HepG2 (cell line): ENCODE data around the gene CDCA5. TPM values are rescaled to one million over a fixed set of nuclear protein-coding genes. Genes with fewer than 3 reads are reported as not detected.

ENCODE experiments used
- DPF2 ChIP-seq: sonication (generic); formaldehyde crosslinking; IDR thresholded peaks from 2 replicates; pipeline ENCODE4 v1.4.0; 2020; ENCODE audit warnings: mild to moderate bottlenecking, low read depth, missing genetic modification reagents, borderline replicate concordance
- ESRRA ChIP-seq: sonication (generic); formaldehyde crosslinking; IDR thresholded peaks from 2 replicates; pipeline ENCODE4 v1.5.1; 2020; ENCODE audit warnings: mild to moderate bottlenecking, low read depth, missing genetic modification reagents
- ETS1 ChIP-seq: sonication (generic); formaldehyde crosslinking; IDR thresholded peaks from 2 replicates; pipeline ENCODE4 v1.4.0; 2020; ENCODE audit warnings: missing genetic modification reagents
- ETV5 ChIP-seq: IDR thresholded peaks from 2 replicates; pipeline ENCODE4 v1.6.1; 2018; ENCODE audit warnings: missing biosample characterization, missing genetic modification reagents, inconsistent platforms, borderline replicate concordance
- EZH2 ChIP-seq: conservative IDR thresholded peaks from 2 replicates; pipeline ENCODE4 v1.6.1; 2012; ENCODE audit warnings: mild to moderate bottlenecking, low read depth, low read length, moderate library complexity
- GFI1 ChIP-seq: sonication (generic); formaldehyde crosslinking; IDR thresholded peaks from 2 replicates; pipeline ENCODE4 v1.5.0; 2020; ENCODE audit warnings: missing genetic modification reagents, mild to moderate bottlenecking, borderline replicate concordance
- NFE2 ChIP-seq: sonication (generic); formaldehyde crosslinking; IDR thresholded peaks from 2 replicates; pipeline ENCODE4 v1.4.0; 2020; ENCODE audit warnings: missing genetic modification reagents
- NR2F1 ChIP-seq, 2 experiments: fragments of 450-650 bp in 1 of 2; formaldehyde crosslinking in 1 of 2; IDR thresholded peaks; 2 replicates each; pipeline versions ENCODE4 v1.5.0 to v1.6.1; 2016 to 2020; ENCODE audit warnings: mild to moderate bottlenecking in 1 of 2, missing compliant biosample characterization in 1 of 2, missing genetic modification reagents in 1 of 2, moderate library complexity in 1 of 2
- PBX3 ChIP-seq: sonication (generic); formaldehyde crosslinking; IDR thresholded peaks from 2 replicates; pipeline ENCODE4 v1.8.1; 2023; ENCODE audit warnings: missing genetic modification reagents, inconsistent platforms, borderline replicate concordance
- SOX6 ChIP-seq, 2 experiments: fragments of 450-650 bp in 1 of 2; sonication (generic) in 1 of 2; formaldehyde crosslinking in 1 of 2; IDR thresholded peaks; 2 replicates each; pipeline versions ENCODE4 v1.4.0 to v1.6.1; 2017 to 2020; ENCODE audit warnings: antibody characterized with exemption in 1 of 2, mild to moderate bottlenecking in 1 of 2, missing genetic modification reagents in 1 of 2
- TARDBP ChIP-seq: sonication (generic); formaldehyde crosslinking; IDR thresholded peaks from 2 replicates; pipeline ENCODE4 v1.8.0; 2022; ENCODE audit warnings: mild to moderate bottlenecking, missing genetic modification reagents
- ZNF124 ChIP-seq: sonication (generic); formaldehyde crosslinking; IDR thresholded peaks from 2 replicates; pipeline ENCODE4 v1.4.0; 2020; ENCODE audit warnings: missing genetic modification reagents
- ZNF503 ChIP-seq: sonication (generic); formaldehyde crosslinking; IDR thresholded peaks from 2 replicates; pipeline ENCODE4 v1.4.0; 2020; ENCODE audit warnings: missing genetic modification reagents
- ZNF564 ChIP-seq: sonication (generic); formaldehyde crosslinking; IDR thresholded peaks from 2 replicates; pipeline ENCODE4 v1.8.1; 2023; ENCODE audit warnings: mild to moderate bottlenecking, missing genetic modification reagents
- polyA plus RNA-seq, 8 experiments: library from polyadenylated mRNA; depleted of rRNA in 3 of 8; stranded (reverse) in 7 of 8; unstranded in 1 of 8; fragments of >200 nt; fragmentation: Illumina TruSeq in 4 of 8; extraction: Trizol in 4 of 8; gene quantifications; 2 replicates each; pipeline versions ENCODE4 v1.2.1 to v1.2.3, GENCODE V29; 2011 to 2016; ENCODE audit warnings: low read depth in 4 of 8, missing spikeins in 1 of 8, mixed read lengths in 1 of 8; ENCODE audit not compliant: insufficient read depth in 1 of 8
- total RNA-seq, 5 experiments: library from RNA; depleted of rRNA; stranded (reverse); fragments of >200 nt; fragmentation: Illumina TruSeq; extraction: Trizol; gene quantifications; 2 replicates each; pipeline ENCODE4 v1.2.3, GENCODE V29; 2016; ENCODE audit warnings: low read depth in 1 of 5
- TF ChIP-seq, protein P1 (sequence below): sonication (generic); formaldehyde crosslinking; IDR thresholded peaks from 2 replicates; pipeline ENCODE4 v1.8.0; 2022; ENCODE audit warnings: mild to moderate bottlenecking, missing genetic modification reagents, moderate library complexity
- TF ChIP-seq, protein P2 (sequence below): IDR thresholded peaks from 2 replicates; pipeline ENCODE4 v1.6.1; 2016; ENCODE audit warnings: missing compliant biosample characterization, missing genetic modification reagents, borderline replicate concordance
- TF ChIP-seq, protein P3 (sequence below): sonication (generic); formaldehyde crosslinking; IDR thresholded peaks from 2 replicates; pipeline ENCODE4 v1.4.0; 2020; ENCODE audit warnings: mild to moderate bottlenecking, low read depth, missing genetic modification reagents

The CDCA5 gene
- total and polyA plus RNA-seq, 2 of the 13 experiments (the other 11 are each of a cell fraction or from before 2014, with no cell fraction given): 13.5 to 50.6 TPM

DNA sequence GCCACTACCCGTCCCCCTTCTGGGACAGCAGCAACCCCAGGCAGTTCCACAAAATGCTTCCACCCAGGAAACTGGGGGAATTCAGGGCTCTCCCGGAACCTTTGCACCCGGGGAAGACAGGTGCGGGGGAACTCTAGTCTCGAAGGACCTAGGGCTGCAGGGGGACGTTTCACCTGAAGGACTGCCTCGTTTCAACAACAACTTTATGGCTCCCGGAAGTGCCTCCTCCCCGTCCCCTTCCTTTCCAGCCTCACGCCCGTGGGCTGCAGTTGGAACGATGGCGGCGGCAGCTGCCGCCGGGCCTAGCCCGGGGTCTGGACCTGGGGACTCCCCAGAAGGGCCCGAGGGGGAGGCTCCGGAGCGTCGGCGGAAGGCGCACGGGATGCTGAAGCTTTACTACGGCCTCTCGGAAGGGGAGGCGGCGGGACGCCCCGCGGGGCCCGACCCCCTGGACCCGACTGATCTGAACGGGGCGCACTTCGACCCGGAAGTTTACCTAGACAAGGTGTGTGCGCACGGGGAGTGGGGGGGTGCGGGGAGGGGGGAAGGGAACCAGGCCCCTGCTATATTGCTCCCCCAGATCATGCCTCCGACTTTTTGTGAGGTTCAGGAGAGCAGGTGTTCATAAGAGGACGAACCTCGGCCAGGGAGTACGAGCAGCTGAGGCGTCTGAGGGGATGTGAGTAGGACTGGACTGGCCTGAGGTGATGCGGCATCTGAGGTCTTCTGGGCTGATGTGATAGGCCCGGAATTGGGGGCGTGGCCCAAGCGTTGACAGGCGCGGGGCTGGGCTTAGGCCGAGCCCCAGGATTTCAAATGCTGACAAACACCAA is 12.3 kb upstream of the CDCA5 start, which contains the start of gene VPS51 (continued):
- TF ChIP-seq ZNF503 (CRISPR knock-in tag) (peak; percentile 65), ZNF124 (CRISPR knock-in tag) (peak; percentile 83; the same call in 1 of the 2 replicates), DPF2 (CRISPR knock-in tag) (no peak), EZH2 (no peak), ETS1 (CRISPR knock-in tag) (no peak), ZNF564 (CRISPR knock-in tag) (0 out of 2 replicates have a peak, but pooled peaks have one; percentile 50), TARDBP (CRISPR knock-in tag) (peak; percentile 94), GFI1 (CRISPR knock-in tag) (peak; percentile 65), PBX3 (CRISPR knock-in tag) (no peak), ESRRA (CRISPR knock-in tag) (peak; percentile 81), NR2F1 (CRISPR knock-in tag; IDR thresholded peaks at IDR 0.05) (peak in 1 of 2 experiments; percentile 45; a peak in 1 of 4 replicates), SOX6 (IDR thresholded peaks at IDR 0.05) (no peak), SOX6 (CRISPR knock-in tag; IDR thresholded peaks at IDR 0.05) (peak; percentile 50; the same call in 1 of the 2 replicates), NFE2 (CRISPR knock-in tag) (no peak), ETV5 (CRISPR knock-in tag) (peak; percentile 87)
- TF ChIP-seq, protein P1, sequence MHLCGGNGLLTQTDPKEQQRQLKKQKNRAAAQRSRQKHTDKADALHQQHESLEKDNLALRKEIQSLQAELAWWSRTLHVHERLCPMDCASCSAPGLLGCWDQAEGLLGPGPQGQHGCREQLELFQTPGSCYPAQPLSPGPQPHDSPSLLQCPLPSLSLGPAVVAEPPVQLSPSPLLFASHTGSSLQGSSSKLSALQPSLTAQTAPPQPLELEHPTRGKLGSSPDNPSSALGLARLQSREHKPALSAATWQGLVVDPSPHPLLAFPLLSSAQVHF (CRISPR knock-in tag): no peak
- TF ChIP-seq, protein P2, sequence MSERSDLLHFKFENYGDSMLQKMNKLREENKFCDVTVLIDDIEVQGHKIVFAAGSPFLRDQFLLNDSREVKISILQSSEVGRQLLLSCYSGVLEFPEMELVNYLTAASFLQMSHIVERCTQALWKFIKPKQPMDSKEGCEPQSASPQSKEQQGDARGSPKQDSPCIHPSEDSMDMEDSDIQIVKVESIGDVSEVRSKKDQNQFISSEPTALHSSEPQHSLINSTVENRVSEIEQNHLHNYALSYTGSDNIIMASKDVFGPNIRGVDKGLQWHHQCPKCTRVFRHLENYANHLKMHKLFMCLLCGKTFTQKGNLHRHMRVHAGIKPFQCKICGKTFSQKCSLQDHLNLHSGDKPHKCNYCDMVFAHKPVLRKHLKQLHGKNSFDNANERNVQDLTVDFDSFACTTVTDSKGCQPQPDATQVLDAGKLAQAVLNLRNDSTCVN (CRISPR knock-in tag): peak; percentile 68; the same call in 1 of the 2 replicates
- TF ChIP-seq, protein P3, sequence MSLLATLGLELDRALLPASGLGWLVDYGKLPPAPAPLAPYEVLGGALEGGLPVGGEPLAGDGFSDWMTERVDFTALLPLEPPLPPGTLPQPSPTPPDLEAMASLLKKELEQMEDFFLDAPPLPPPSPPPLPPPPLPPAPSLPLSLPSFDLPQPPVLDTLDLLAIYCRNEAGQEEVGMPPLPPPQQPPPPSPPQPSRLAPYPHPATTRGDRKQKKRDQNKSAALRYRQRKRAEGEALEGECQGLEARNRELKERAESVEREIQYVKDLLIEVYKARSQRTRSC: peak; percentile 35; the same call in 1 of the 2 replicates
